ENCODE measurements around the gene NUAK2.
A peak's percentile ranks its signal among the peaks of the same experiment; 100 is the strongest.
"Not testable (repeated sequence)": the region's sequence is repeated elsewhere in the genome, so short reads cannot be mapped to it uniquely, and the experiment has no call there.

NUAK2 gene

DNA sequence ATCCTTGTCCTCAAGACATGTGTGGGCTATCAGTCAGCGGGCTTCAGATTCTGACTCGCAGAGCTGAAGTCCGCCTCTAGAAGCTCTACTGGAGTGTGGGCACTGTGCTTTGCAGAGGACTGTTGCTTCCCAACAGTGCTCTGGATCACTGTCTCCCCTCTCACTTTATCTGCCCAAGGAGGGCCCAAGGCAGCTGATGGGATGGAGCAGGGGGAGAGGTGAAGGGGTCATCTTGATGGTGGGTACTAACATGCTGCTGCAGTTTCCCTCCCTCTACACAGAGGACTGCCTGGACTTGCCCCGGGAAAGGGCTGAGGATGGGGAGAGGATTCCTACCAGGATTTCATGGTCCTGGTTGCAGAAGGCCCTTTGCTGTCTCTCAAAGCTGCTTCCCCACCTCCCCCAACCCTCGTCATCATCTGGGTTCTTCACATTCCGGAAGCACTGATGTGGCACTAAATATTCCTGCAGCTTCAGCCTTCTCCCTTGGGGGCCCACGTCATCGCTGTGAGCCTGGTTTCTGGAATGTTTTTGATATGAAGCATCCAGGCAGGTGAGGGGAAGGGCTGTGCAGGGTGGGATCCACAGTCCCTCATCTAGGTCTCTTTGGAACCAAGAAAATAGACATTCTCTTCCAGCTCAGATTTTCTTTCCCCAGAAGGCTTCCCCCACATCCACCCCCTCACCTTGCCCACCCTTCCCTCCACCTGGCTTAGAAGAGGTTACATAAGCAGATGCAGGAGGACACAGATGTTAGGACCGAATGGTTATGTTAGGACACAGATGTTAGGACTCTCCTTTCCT is 23.2 kb downstream of the NUAK2 start:
- DNase-seq, result peak in 22 of 56 donors; percentile 14 to 60 (median 31)

DNA sequence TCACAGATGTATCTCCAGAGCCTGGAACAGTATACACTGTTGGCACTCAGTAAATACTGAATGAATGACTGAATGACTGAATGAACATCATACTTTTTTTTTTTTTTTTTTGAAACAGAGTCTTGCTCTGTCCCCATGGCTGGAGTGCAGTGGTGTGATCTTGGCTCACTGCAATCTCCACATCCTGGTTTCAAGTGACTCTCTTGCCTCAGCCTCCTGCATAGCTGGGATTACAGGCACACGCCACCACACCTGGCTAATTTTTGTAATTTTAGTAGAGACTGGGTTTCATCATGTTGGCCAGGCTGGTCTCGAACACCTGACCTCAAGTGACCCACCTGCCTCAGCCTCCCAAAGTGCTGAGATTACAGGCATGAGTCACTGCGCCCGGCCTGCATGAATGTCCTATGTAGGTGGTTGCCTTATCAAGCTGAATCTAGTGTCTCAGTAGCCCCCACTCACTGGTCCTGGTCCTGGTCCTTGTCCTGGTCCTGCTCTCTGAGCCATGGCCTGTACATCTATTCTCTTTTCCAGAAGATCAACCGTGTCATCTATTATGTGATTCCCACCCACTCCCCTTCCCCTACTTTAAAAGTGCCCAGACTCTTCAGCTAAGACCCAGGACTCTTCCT is 23.9 kb downstream of the NUAK2 start:
- DNase-seq, result not testable (repeated sequence)

- no peak for DNase-seq
Observed at GRCh38 chr1:205296154-205296553, 25.4 kb downstream of the NUAK2 start.

DNA sequence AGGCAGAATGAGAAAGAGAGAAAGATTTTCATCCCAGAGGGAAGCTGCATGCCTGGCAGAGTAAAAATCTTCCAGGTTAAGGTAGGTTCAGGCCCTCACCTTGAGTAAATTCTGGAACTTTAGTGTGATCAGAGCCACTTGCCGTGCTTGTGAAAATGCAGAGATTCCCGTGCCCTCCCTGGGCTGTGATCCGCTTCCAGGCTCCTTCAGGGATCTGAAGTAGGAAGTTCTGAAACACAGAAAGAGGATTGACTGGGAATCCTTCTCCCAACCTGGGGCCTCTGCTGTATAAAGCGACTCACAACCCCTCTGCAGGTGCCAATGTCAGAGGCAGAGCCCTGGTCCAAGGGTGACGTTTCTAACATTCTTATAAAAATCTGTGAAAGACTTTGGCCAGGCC is 26.6 kb downstream of the NUAK2 start:
- DNase-seq, result no peak

GRCh38 chr1:205294175-205294917 is 27.2 kb downstream of the NUAK2 start:
- no peak for DNase-seq

DNA sequence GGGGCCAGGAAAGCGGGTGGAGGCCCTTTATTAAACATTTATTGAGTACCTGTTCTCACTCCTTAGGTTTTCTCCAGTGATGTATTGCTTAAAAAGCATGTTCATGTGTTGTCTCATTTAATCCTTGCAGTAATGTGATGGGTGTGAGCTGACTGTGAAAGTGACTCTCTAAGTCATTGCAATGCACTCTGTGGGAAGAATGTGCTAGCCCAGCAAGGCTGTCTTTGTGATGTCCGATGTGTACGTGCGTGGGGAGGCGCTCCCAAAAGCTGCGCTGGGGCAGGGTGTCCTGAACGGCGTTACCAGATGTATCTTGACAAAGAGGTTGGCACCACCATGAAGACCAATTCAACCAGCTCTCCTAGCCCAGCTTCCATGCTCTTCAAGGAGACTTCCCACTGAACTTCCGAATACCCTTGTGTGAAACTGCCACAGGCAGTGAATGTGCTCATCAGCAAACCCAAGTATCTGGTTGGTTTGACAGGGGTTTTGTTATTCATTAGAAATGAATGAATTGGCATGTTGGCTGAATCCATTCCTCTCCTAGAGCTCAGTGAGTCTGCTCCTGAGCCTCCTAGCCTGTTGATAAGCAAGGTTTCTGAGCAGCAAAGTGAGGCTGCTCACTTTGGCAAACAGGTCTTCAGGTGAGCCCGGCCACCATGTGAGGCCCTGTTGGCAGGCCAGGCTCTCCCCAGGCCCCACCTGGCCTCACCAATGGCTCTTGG is 28.0 kb downstream of the NUAK2 start:
- no peak for DNase-seq

DNA sequence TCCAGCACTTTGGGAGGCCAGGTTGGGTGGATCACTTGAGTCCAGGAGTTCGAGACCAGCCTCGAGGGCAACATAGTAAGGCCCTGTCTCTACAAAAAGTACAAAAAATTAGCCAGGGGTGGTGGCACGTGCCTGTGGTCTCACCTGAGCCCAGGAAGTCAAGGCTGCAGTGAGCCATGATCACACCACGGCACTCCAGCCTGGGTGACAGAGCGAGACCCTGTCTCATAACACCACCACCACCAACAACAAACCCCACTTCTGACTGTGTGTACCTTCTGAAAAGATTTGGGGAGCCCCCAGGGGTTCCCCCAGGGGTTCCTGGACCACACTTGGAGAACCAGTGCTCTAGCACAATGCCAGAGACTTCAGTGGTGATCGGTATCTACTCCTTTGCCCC is 29.9 kb downstream of the NUAK2 start:
- no peak for DNase-seq

DNA sequence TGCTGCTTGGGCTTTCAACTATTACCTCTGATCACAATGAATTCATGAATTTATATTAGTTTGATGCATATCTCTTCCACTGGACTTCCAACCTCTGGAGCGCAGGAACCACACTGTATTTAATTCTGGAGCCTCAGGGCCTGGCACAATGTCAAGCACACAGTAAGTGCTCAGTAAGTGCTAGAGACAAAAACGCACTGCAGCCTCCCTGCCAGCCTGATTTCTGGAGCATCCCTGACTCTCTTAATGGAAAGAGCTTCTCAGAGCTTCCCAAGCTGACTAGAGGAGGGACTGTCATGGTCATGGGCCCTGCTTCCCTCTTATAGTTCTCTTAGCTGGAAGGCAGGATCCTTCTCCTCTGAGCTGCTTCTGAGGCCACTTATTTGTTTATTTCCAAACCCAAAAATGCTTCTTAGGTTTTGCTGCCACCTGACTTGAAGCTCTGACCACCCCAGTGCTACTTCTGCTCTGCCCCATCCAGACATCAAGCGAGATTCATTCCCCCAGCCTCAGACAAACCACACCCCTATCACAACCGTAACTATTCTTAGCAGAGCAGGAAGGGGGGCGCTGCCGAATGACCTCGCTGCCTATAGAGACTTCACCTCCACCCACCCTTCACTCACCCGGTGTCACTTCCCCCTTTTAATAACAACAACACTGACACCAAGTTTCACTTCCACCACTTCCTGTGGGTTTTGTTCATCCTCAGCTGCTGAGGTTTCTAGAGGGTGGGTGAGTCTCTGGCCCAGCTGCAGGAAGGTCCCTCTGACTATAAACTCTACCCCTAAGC is 33.6 kb downstream of the NUAK2 start:
- peak in 19 of 56 donors; percentile 10 to 56 (median 24) for DNase-seq

DNA sequence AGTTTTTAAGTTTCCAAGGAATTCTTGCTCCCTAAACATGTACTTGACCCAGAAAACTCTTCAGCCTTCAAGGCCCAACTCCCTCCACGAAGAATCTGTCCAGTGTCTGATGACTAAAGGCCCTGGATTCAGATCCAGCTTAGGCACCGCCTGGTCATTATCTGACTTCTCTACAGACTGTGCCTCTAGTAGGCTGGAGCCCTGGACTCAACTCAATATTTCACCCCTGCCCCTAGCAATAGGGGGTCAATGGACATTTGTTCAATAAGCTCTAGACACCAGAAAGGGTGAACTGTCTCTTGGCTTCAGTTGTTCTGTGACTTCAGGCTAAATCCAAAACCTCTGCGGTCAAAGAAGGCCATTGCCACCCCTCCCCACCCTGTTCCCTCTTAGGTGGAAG is 34.5 kb downstream of the NUAK2 start:
- no peak for DNase-seq

- no peak for DNase-seq
Observed at GRCh38 chr1:205286335-205286950, 35.1 kb downstream of the NUAK2 start.

DNA sequence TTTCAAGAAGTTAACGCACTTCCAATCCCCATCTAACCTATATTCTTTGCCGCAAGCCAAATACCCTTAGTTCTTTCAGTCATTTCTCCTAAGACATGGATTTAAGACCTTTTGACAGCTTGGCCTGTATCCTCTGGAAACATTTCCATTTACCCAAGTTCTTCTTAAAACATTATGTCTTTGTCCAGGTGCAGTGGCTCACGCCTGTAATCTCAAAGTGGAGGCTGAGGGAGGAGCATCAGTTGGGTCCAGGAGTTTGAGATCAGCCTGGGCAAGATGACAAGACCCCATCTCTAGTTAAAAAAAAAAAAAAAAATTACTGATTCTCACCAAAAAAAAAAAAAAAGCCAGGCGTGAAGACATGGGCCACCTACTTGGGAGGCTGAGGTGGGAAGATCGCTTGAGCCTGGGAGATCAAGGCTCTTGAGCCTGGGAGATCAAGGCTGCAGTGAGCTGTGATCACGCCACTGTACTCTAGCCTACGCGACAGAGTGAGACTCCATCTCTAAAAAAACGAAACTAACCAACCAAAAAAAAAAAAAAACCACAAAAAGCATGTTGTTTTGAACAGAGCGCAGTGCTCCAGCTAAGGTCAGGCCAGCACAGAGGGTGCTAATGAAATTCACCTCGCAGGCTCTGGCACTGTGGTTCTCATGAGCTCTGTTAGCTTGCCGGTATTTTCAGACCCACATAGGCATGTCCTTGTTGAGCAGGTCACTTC is 36.0 kb downstream of the NUAK2 start:
- DNase-seq, result no peak

GRCh38 chr1:205284420-205285144 is 37.0 kb downstream of the NUAK2 start:
- peak in 55 of 56 donors; percentile 29 to 94 (median 84) for DNase-seq

DNA sequence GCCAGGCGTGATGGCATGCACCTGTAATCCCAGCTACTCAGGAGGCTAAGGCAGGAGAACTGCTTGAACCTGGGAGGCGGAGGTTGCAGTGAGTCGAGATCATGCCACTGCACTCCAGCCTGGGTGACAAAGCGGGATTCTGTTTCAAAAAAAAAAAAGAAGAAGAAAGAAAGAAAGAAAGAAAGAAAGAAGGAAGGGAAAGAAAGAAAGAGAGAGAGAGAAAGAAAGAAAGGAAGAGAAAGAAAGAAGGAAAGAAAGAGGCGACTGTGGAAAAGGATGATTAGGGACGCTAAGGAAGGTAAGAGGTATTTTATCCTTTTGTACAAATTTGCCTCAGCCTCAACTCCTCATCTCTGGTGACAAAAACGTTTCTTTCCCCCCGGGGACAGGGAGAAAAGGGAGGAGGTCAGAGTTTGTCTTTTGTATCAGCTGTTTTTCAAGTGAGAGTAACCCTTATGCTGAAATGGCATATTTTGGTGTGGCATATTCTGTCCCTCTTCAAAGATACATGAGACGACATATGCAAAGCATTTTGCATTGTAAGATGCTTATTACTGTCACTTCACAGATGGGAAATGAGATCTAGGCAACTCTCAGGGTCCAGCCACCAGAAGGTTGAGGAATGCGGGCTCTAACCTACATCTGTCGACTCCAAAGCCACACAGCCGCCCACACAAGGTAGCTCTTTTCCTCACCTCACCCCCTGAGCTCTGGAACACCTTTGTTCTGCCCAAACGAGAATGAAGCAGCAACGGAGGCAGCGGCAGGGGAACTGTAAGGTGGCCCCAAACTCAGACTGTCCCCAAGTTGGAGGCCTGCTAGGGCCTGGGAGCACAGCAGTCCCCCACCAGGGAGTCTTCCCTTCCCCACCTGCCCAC is 38.0 kb downstream of the NUAK2 start:
- DNase-seq, result no peak

DNA sequence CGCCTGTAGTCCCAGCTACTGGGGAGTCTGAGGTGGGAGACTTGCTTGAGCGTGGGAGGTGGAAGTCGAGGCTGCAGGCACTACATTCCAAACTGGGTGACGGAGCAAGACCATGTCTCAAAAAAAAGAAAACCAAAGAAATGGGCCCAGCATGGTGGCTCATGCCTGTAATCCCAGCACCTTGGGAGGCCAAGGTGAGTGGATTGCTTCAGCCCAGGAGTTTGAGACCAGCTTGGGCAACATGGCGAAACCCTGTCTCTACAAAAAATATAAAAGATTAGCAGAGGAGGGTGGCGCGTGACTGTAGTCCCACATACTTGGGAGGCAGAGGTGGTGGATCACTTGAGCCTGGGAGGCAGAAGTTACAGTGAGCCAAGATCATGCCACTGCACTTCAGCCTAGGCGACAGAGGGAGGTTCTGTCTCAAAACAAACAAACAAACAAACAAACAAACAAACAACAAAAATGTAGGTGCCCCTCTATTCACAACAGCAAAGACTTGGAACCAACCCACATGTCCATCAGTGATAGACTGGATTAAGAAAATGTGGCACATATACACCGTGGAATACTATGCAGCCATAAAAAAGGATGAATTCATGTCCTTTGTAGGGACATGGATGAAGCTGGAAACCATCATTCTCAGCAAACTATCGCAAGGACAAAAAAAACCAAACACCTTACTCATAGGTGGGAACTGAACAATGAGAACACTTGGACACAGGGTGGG is 40.7 kb downstream of the NUAK2 start:
- not testable (repeated sequence) for DNase-seq

DNA sequence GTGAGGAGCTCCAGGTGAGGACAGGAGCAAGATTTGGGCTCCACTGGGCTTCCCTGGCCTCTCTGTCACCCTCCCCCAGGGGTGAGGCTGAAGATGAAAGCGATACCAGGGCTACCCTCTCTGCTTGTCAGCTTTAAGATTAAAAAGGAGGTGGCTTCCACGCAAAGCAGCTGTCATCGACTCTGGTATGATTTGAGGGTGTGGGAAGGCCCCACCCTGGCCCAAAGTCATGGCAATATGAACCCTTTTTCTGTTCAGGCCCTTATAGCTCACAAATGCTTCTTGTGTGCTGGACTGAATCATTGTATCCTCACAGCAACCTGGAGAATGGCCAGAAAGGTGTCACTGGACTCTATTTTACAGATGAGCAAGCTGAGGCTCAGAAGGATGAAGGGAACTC is 41.6 kb downstream of the NUAK2 start:
- no peak for DNase-seq

DNA sequence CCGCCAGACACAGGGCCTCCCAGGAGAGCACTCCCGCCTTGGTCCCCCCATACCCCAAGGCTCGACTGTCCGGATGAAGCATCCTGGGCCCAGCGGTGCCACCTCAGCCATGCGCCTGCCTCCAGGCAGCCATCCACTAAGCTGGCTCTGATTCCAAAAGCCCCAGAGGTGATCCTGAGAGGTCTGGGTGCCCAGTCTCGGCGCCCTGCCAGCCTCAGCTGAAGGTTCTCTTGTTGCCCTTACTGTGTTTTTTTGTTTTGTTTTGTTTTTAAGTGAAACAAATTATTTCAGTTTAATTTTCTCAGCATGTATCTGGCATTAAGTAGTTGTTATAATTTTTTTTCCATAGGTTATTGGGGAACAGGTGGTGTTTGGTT is 44.9 kb downstream of the NUAK2 start:
- DNase-seq, result peak in 2 of 56 donors; percentile 28 to 56
